Heart right ventricle (tissue), 16 donors: ENCODE measurements around the gene TLE5. TPM values are rescaled to one million over a fixed set of nuclear protein-coding genes. Genes with fewer than 3 reads are reported as not detected.
A peak's percentile ranks its signal among the peaks of the same experiment; 100 is the strongest.
"Not testable (repeated sequence)": the region's sequence is repeated elsewhere in the genome, so short reads cannot be mapped to it uniquely, and the experiment has no call there.

Source experiments
- ATAC-seq, 8 donors: fragments of 200-7000 bp; cut with Tn5 transposase; one replicate each; pipeline ENCODE4 v1.9.1; 2020; ENCODE audit warnings: mild to moderate bottlenecking in 8 of 8, moderate library complexity in 8 of 8, moderate number of reproducible peaks in 1 of 8
- DNase-seq, 2 donors: peaks; one replicate each; pipeline ENCODE4 v3.0.0-alpha.2; 2020
- H3K27ac ChIP-seq, 10 donors: fragments of 200-600 bp; sonication (generic) in 2 of 10; one replicate each; pipeline versions ENCODE4 v1.5.0 to v1.8.0; 2020 to 2022; ENCODE audit warnings: mild to moderate bottlenecking in 3 of 10
- H3K27me3 ChIP-seq, 7 donors: fragments of 200-600 bp; one replicate each; pipeline ENCODE4 v1.8.0; 2021 to 2022; ENCODE audit warnings: mild to moderate bottlenecking in 2 of 7
- H3K36me3 ChIP-seq, 9 donors: fragments of 200-600 bp; sonication (generic) in 1 of 9; one replicate each; pipeline versions ENCODE4 v1.5.0 to v1.8.0; 2020 to 2022; ENCODE audit warnings: mild to moderate bottlenecking in 2 of 9
- H3K4me1 ChIP-seq, 9 donors: fragments of 200-600 bp; sonication (generic) in 1 of 9; one replicate each; pipeline versions ENCODE4 v1.5.0 to v1.8.0; 2020 to 2022; ENCODE audit warnings: mild to moderate bottlenecking in 4 of 9
- H3K4me3 ChIP-seq, 10 donors: fragments of 200-600 bp; sonication (generic) in 2 of 10; one replicate each; pipeline versions ENCODE4 v1.5.0 to v1.8.0; 2020 to 2022; ENCODE audit warnings: mild to moderate bottlenecking in 7 of 10, moderate library complexity in 2 of 10
- H3K9me3 ChIP-seq, 11 donors: fragments of 200-600 bp in 10 of 11; sonication (generic) in 2 of 11; one replicate each; pipeline versions ENCODE4 v1.5.0 to v1.8.0; 2013 to 2022; ENCODE audit warnings: mild to moderate bottlenecking in 2 of 11, control low read depth in 1 of 11, moderate library complexity in 1 of 11
- CTCF ChIP-seq, 9 donors: fragments of 200-600 bp; sonication (generic) in 2 of 9; IDR thresholded peaks; one replicate each; pipeline versions ENCODE4 v1.5.0 to v1.8.0; 2021 to 2022; ENCODE audit warnings: antibody characterized with exemption in 9 of 9, mild to moderate bottlenecking in 5 of 9, moderate library complexity in 1 of 9
- WGBS, 2 donors: extraction: QIAGEN DNeasy Blood & Tissue Kit; methylation state at CpG; one replicate each; pipeline ENCODE4 v1.1.7; 2013; ENCODE audit warnings: inconsistent platforms in 1 of 2; 5-methylcytosine and 5-hydroxymethylcytosine counted together
- intact Hi-C, 10 donors: fragments of 100-400 bp; cut with DNase I; formaldehyde crosslinking; loops; one replicate each; pipeline versions ENCODE4 v1.11.1 to v1.14.2; 2022
- polyA plus RNA-seq, 2 donors: library from polyadenylated mRNA; stranded (reverse); fragments of 200-250 nt; gene quantifications; one replicate each; pipeline ENCODE4 v1.2.3, GENCODE V29; 2013
- total RNA-seq, 10 donors: library from RNA; stranded (reverse); fragmentation: NEBNext Ultra II Directional in 3 of 10; extraction: Animal tissue kit (Norgen Biotek cat#: 25700) in 3 of 10; gene quantifications; one replicate each; pipeline versions ENCODE4 v1.2.1 to v1.2.4, GENCODE V29; 2021 to 2023
- donor health status: Arrhythmogenic right ventricular cardiomyopathy.
- donor health status: ischemic (EF 13 %, LVEDD 7.1; RV severe dilation, severe dysfunction).
- donor health status: healthy with polysubstance abuse.
- donor health status: DM: no; HTN: yes; CAD: no.
- donor health status: DM: no; HTN: no; CAD: no.
- donor health status: ischemic (EF 25% LVEDD 6.9; RV normal size, moderate dysfunction).
- donor health status: ischemic (EF 25% LVEDD 5.7; RV mildly dilated, moderate dysfunction).
- donor health status: healthy.
- donor health status: DM: yes; HTN: yes; CAD: no.
- donor health status: Ischemic cardiomyopathy.
- donor health status: ischemic (EF 35%, LVEDD 5.7; RV mildly dilated, moderate dysfunction).
- donor health status: nonischemic (EF 11% LVEDD 7.7; RV severe dilation, severe dysfunction).
- donor health status: DM: yes; HTN: yes; CAD: no.
- donor health status: PGD.
- donor health status: ischemic (EF 29% LVEDD 5.4; RV normal size, mild dysfunction).
- donor health status: nonischemic (EF 23%, LVEDD 6.1; RV moderate dilation, normal function).

The TLE5 gene
- total and polyA plus RNA-seq, 12 donors = 653 to 1,254 (median 758) TPM

DNA sequence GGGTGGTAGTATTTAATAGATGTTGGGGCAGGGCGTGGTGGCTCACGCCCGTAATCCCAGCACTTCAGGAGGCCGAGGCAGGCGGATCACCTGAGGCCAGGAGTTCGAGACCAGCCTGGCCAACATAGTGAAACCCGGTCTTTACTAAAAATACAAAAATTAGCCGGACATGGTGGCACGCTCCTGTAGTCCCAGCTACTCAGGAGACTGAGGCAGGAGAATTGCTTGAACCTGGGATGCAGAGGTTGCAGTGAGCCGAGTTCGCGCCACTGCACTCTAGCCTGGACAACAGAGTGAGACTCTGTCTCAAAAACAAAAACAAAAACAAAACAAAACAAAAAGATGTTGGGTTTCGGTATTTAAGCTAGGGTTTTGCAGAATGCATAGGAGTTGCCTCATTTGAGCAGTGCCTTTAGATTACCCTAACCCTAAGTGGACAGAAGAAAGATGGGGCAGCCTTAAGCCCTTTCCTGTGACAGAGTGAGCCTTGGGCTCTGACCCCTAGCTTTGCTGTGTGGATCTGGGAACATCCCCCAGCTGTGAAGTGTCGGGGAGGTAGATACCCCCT is 25.2 kb downstream of the TLE5 start:
- not testable (repeated sequence) for H3K9me3 ChIP-seq, H3K36me3 ChIP-seq, DNase-seq, H3K27me3 ChIP-seq, ATAC-seq
- H3K27ac ChIP-seq = peak overlapping the region in 9 of 10 donors; percentile 83 to 97 (median 92)
- 68 to 72% methylated on average over 14 of the region's 14 CpGs for WGBS, 2 donors
- TF ChIP-seq CTCF (IDR thresholded peaks at IDR 0.05) = peak in 1 of 9 donors; percentile 6
- H3K4me3 ChIP-seq = peak overlapping the region in 5 of 10 donors; percentile 60 to 66 (median 62)
- peaks cover 12 to 32% (median 21%) of the 10 kb centered on the region in 9 donors for H3K4me1 ChIP-seq
- intact Hi-C loops = loop anchor here in 7 of 10 donors (2.0 to 10.0 kb wide), 9 partner anchors 20 to 85 kb away; partner anchors contain the start of genes TLE6 (in 2 of the 7) and GNA11 (in 1 of the 7)

GRCh38 chr19:3036119-3036976 is 25.9 kb downstream of the TLE5 start:
- no peaks in the 10 kb centered on the region for H3K9me3 ChIP-seq
- H3K27me3 ChIP-seq = peaks cover 0 to 1% (median 0%) of the 10 kb centered on the region in 7 donors
- ATAC-seq (peak; percentile 86 to 95 (median 90)), DNase-seq (peak; percentile 95 to 97)
- WGBS, 2 donors = 1% methylated on average over 44 of the region's 44 CpGs
- peak in 4 of 9 donors; percentile 5 to 29 (median 22) for TF ChIP-seq CTCF (IDR thresholded peaks at IDR 0.05)
- H3K4me1 ChIP-seq = peaks cover 12 to 26% (median 21%) of the 10 kb centered on the region in 9 donors
- peak overlapping the region; percentile 22 to 66 (median 60) for H3K4me3 ChIP-seq
- peak overlapping the region; percentile 83 to 97 (median 92) for H3K27ac ChIP-seq
- intact Hi-C loops = loop anchor here in 7 of 10 donors (2.0 to 10.0 kb wide), 9 partner anchors 20 to 84 kb away; partner anchors contain the start of genes TLE6 (in 2 of the 7) and GNA11 (in 1 of the 7)
- H3K36me3 ChIP-seq = no peaks in the 10 kb centered on the region

DNA sequence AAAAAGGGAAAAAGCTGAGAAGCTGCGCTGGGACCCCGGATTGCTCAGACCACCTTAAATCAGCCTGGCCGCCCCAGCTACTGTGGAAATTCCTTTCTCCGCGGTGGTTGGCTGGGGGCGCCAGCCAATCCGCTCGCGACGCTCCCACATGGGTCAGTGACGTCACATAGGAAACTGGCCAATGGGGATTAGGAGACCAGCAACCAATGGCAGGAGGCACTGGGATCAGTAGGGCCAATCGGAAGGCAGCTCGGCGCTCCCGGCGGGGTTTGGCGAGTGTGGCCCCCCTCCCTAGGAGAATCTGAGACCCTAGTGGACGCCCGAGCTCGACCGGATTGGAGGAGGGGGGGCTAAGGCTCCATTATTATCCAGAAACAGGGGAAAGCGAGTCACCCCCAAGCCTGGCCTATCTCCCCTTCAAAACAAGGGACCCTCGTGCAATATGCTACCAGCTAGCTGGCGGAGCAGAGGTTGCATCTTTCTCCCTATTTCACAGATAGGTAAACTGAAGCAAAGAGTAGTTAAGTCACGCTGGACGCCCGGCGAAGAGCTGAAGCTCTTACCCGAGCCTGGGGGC is 26.7 kb downstream of the TLE5 start:
- intact Hi-C loops = loop anchor here in 8 of 10 donors (1.0 to 10.0 kb wide), 10 partner anchors 21 to 83 kb away; partner anchors contain the start of genes TLE6 (in 3 of the 8), GNA11 (in 1 of the 8) and TLE5 (in 1 of the 8)
- DNase-seq = peak; percentile 97 to 100
- no peaks in the 10 kb centered on the region for H3K9me3 ChIP-seq
- peaks cover 12 to 26% (median 21%) of the 10 kb centered on the region in 9 donors for H3K4me1 ChIP-seq
- H3K27me3 ChIP-seq = peaks cover 0 to 3% (median 0%) of the 10 kb centered on the region in 7 donors
- H3K36me3 ChIP-seq = no peaks in the 10 kb centered on the region
- WGBS, 2 donors = 0% methylated on average over 29 of the region's 29 CpGs
- peak overlapping the region; percentile 83 to 97 (median 92) for H3K27ac ChIP-seq
- H3K4me3 ChIP-seq = peak overlapping the region; percentile 47 to 66 (median 62)
- ATAC-seq = peak; percentile 93 to 98 (median 96)
- TF ChIP-seq CTCF (IDR thresholded peaks at IDR 0.05) = peak in 1 of 9 donors; percentile 9
